ENCODE data around the gene PKN1.
"Not testable (repeated sequence)": the region's sequence is repeated elsewhere in the genome, so short reads cannot be mapped to it uniquely, and the experiment has no call there.

Gene PKN1

GRCh38 chr19:14449321-14449720 is 16.2 kb downstream of the PKN1 start:
- DNase-seq = no peak
- H3K27ac Mint-ChIP-seq = no peak overlapping the region
- H3K9me3 Mint-ChIP-seq = peaks cover 4% of the 10 kb centered on the region
- peaks cover 57% of the 10 kb centered on the region for H3K36me3 Mint-ChIP-seq
- no peaks in the 10 kb centered on the region for H3K27me3 Mint-ChIP-seq
- peaks cover 16% of the 10 kb centered on the region for H3K4me1 Mint-ChIP-seq
- H3K4me3 Mint-ChIP-seq = no peak overlapping the region
- CTCF ChIA-PET = no interaction called here

- Mint-ChIP-seq H3K27ac (peak overlapping the region; percentile 42), H3K27me3 (no peaks in the 10 kb centered on the region), H3K36me3 (peaks cover 55% of the 10 kb centered on the region), H3K9me3 (peaks cover 4% of the 10 kb centered on the region), H3K4me1 (peaks cover 13% of the 10 kb centered on the region), H3K4me3 (no peak overlapping the region)
- CTCF ChIA-PET = interaction anchor here (1.3 kb wide), 1 partner anchor 22 kb away, joined by 3 read pairs; no protein-coding TSS in a partner anchor
- peak; percentile 82 for DNase-seq
These were observed 17.2 kb downstream of the PKN1 start for GRCh38 chr19:14450168-14450874.

- DNase-seq = no peak
These were observed 17.8 kb downstream of the PKN1 start for GRCh38 chr19:14450876-14451275.

GRCh38 chr19:14452303-14452702 is 19.2 kb downstream of the PKN1 start:
- not testable (repeated sequence) for H3K27me3 Mint-ChIP-seq, DNase-seq, H3K27ac Mint-ChIP-seq, H3K4me3 Mint-ChIP-seq, H3K9me3 Mint-ChIP-seq
- Mint-ChIP-seq H3K4me1 (peaks cover 13% of the 10 kb centered on the region), H3K36me3 (peaks cover 49% of the 10 kb centered on the region)
- CTCF ChIA-PET = interaction anchor here (0.6 kb wide), 1 partner anchor 10 kb away, joined by 3 read pairs; no protein-coding TSS in a partner anchor

More at GRCh38 chr19:14450876-14451275, 17.8 kb downstream of the PKN1 start:
- no peaks in the 10 kb centered on the region for H3K27me3 Mint-ChIP-seq
- peaks cover 56% of the 10 kb centered on the region for H3K36me3 Mint-ChIP-seq
- CTCF ChIA-PET = interaction anchor here (1.3 kb wide), 1 partner anchor 22 kb away, joined by 3 read pairs; no protein-coding TSS in a partner anchor
- peaks cover 13% of the 10 kb centered on the region for H3K4me1 Mint-ChIP-seq
- H3K4me3 Mint-ChIP-seq = no peak overlapping the region
- peaks cover 4% of the 10 kb centered on the region for H3K9me3 Mint-ChIP-seq
- no peak overlapping the region for H3K27ac Mint-ChIP-seq

- CTCF ChIA-PET = interaction anchor here (0.8 to 1.6 kb wide), 2 partner anchors 13 to 27 kb away, joined by 4 to 6 read pairs; no protein-coding TSS in a partner anchor
- Mint-ChIP-seq H3K36me3 (peaks cover 50% of the 10 kb centered on the region), H3K27me3 (no peaks in the 10 kb centered on the region), H3K4me3 (no peak overlapping the region), H3K4me1 (peaks cover 6% of the 10 kb centered on the region), H3K27ac (peak overlapping the region; percentile 62), H3K9me3 (no peaks in the 10 kb centered on the region)
- DNase-seq = no peak
These were observed 26.6 kb downstream of the PKN1 start for GRCh38 chr19:14459703-14460102.

GRCh38 chr19:14460935-14461334 is 27.8 kb downstream of the PKN1 start:
- CTCF ChIA-PET = interaction anchor here (1.6 kb wide), 1 partner anchor 12 kb away, joined by 4 read pairs; no protein-coding TSS in a partner anchor
- no peak overlapping the region for H3K27ac Mint-ChIP-seq
- peaks cover 50% of the 10 kb centered on the region for H3K36me3 Mint-ChIP-seq

GRCh38 chr19:14462401-14462800 is 29.3 kb downstream of the PKN1 start:
- not testable (repeated sequence) for DNase-seq, H3K4me1 Mint-ChIP-seq, H3K9me3 Mint-ChIP-seq, H3K27me3 Mint-ChIP-seq, H3K4me3 Mint-ChIP-seq, H3K27ac Mint-ChIP-seq
- CTCF ChIA-PET = interaction anchor here (0.6 kb wide), 1 partner anchor 10 kb away, joined by 3 read pairs; no protein-coding TSS in a partner anchor
- H3K36me3 Mint-ChIP-seq = peaks cover 54% of the 10 kb centered on the region

More at GRCh38 chr19:14460935-14461334, 27.8 kb downstream of the PKN1 start:
- Mint-ChIP-seq H3K9me3 (no peaks in the 10 kb centered on the region), H3K4me1 (peaks cover 6% of the 10 kb centered on the region), H3K4me3 (no peak overlapping the region), H3K27me3 (no peaks in the 10 kb centered on the region)
- DNase-seq = no peak

GRCh38 chr19:14463747-14464146 is 30.6 kb downstream of the PKN1 start:
- Mint-ChIP-seq H3K36me3 (peaks cover 56% of the 10 kb centered on the region), H3K27ac (no peak overlapping the region), H3K4me3 (no peak overlapping the region), H3K27me3 (no peaks in the 10 kb centered on the region), H3K9me3 (no peaks in the 10 kb centered on the region), H3K4me1 (peaks cover 6% of the 10 kb centered on the region)
- CTCF ChIA-PET = interaction anchor here (1.1 kb wide), 1 partner anchor 115 kb away, joined by 3 read pairs; no protein-coding TSS in a partner anchor
- no peak for DNase-seq

- Mint-ChIP-seq H3K9me3 (no peaks in the 10 kb centered on the region), H3K4me1 (peaks cover 4% of the 10 kb centered on the region), H3K4me3 (no peak overlapping the region), H3K36me3 (peaks cover 38% of the 10 kb centered on the region), H3K27ac (no peak overlapping the region), H3K27me3 (peaks cover 9% of the 10 kb centered on the region)
- CTCF ChIA-PET = interaction anchor here (1.0 to 1.7 kb wide), 3 partner anchors 14 to 268 kb away, joined by 3 to 5 read pairs (median 3); no protein-coding TSS in a partner anchor
- DNase-seq = no peak
These were observed 34.3 kb downstream of the PKN1 start for GRCh38 chr19:14467391-14467790.

- Mint-ChIP-seq H3K4me3 (no peak overlapping the region), H3K27me3 (peaks cover 13% of the 10 kb centered on the region), H3K36me3 (peaks cover 38% of the 10 kb centered on the region), H3K4me1 (peaks cover 8% of the 10 kb centered on the region), H3K27ac (no peak overlapping the region), H3K9me3 (no peaks in the 10 kb centered on the region)
- CTCF ChIA-PET = interaction anchor here (1.0 to 1.5 kb wide), 2 partner anchors 39 to 269 kb away, joined by 3 read pairs; no protein-coding TSS in a partner anchor
- no peak for DNase-seq
These were observed 34.7 kb downstream of the PKN1 start for GRCh38 chr19:14467816-14468215.

GRCh38 chr19:14470031-14470876 is 37.1 kb downstream of the PKN1 start:
- peaks cover 21% of the 10 kb centered on the region for H3K36me3 Mint-ChIP-seq
- no peak for DNase-seq
- no peaks in the 10 kb centered on the region for H3K9me3 Mint-ChIP-seq
- no peak overlapping the region for H3K4me3 Mint-ChIP-seq
- peaks cover 23% of the 10 kb centered on the region for H3K4me1 Mint-ChIP-seq
- CTCF ChIA-PET = no interaction called here
- H3K27ac Mint-ChIP-seq = no peak overlapping the region
- H3K27me3 Mint-ChIP-seq = peaks cover 33% of the 10 kb centered on the region

- peaks cover 47% of the 10 kb centered on the region for H3K27me3 Mint-ChIP-seq
- no peak overlapping the region for H3K4me3 Mint-ChIP-seq
- DNase-seq = no peak
- H3K4me1 Mint-ChIP-seq = peaks cover 36% of the 10 kb centered on the region
- H3K9me3 Mint-ChIP-seq = no peaks in the 10 kb centered on the region
- CTCF ChIA-PET = interaction anchor here (0.6 to 1.9 kb wide), 11 partner anchors 9 to 114 kb away, joined by 3 to 11 read pairs (median 4); partner anchors contain the start of gene PKN1
- peaks cover 18% of the 10 kb centered on the region for H3K36me3 Mint-ChIP-seq
- H3K27ac Mint-ChIP-seq = no peak overlapping the region
These were observed 38.5 kb downstream of the PKN1 start for GRCh38 chr19:14471436-14472187.

- Mint-ChIP-seq H3K36me3 (peaks cover 16% of the 10 kb centered on the region), H3K27ac (no peak overlapping the region), H3K4me1 (peaks cover 39% of the 10 kb centered on the region), H3K9me3 (no peaks in the 10 kb centered on the region), H3K4me3 (no peak overlapping the region), H3K27me3 (peaks cover 49% of the 10 kb centered on the region)
- peak; percentile 87 for DNase-seq
- CTCF ChIA-PET = interaction anchor here (0.5 to 1.9 kb wide), 21 partner anchors 9 to 336 kb away, joined by 3 to 11 read pairs (median 3); partner anchors contain the start of genes ASF1B and PKN1
These were observed 39.3 kb downstream of the PKN1 start for GRCh38 chr19:14472202-14472938.
